VCaP (cell line): ENCODE data around the gene PCDH15.

Experiments
- H3K27ac ChIP-seq: fragments of 450-650 bp; 2 replicates; pipeline ENCODE4 v1.5.1; 2017
- CTCF ChIP-seq: fragments of 450-650 bp; conservative IDR thresholded peaks from 2 replicates; pipeline ENCODE4 v1.5.1; 2017; ENCODE audit warnings: mild to moderate bottlenecking, moderate library complexity

The PCDH15 gene

GRCh38 chr10:54665095-54665494, 135.9 kb downstream of the PCDH15 start:
- no peak for TF ChIP-seq CTCF
- no peak overlapping the region for H3K27ac ChIP-seq

GRCh38 chr10:54660397-54660796, 140.6 kb downstream of the PCDH15 start:
- TF ChIP-seq CTCF: no peak
- no peak overlapping the region for H3K27ac ChIP-seq

- no peak overlapping the region for H3K27ac ChIP-seq
- no peak for TF ChIP-seq CTCF
Measured at GRCh38 chr10:54656643-54657042, 144.4 kb downstream of the PCDH15 start.

- H3K27ac ChIP-seq: no peak overlapping the region
- TF ChIP-seq CTCF: no peak
Measured at GRCh38 chr10:54653518-54653917, 147.5 kb downstream of the PCDH15 start.

- no peak for TF ChIP-seq CTCF
- H3K27ac ChIP-seq: no peak overlapping the region
Measured at GRCh38 chr10:54650547-54650946, 150.5 kb downstream of the PCDH15 start.

GRCh38 chr10:54622017-54622416, 179.0 kb downstream of the PCDH15 start:
- H3K27ac ChIP-seq: no peak overlapping the region
- no peak for TF ChIP-seq CTCF

GRCh38 chr10:54620352-54620751, 180.7 kb downstream of the PCDH15 start:
- TF ChIP-seq CTCF: no peak
- no peak overlapping the region for H3K27ac ChIP-seq

GRCh38 chr10:54614072-54614471, 187.0 kb downstream of the PCDH15 start:
- no peak overlapping the region for H3K27ac ChIP-seq

More at GRCh38 chr10:54614072-54614471, 187.0 kb downstream of the PCDH15 start:
- no peak for TF ChIP-seq CTCF
